RCC 7860 (cell line): ENCODE results near the gene RPUSD3.
A peak's percentile ranks its signal among the peaks of the same experiment; 100 is the strongest.

Experiments
- DNase-seq: peaks from one replicate; pipeline ENCODE4 v3.0.0-alpha.2; 2015; ENCODE audit warnings: low spot score
- FAIRE-seq: peaks from 2 replicates; lab custom pipeline; 2012; peaks lifted over from hg19 to GRCh38; lab: Jason Lieb, UNC

RPUSD3 gene

DNA sequence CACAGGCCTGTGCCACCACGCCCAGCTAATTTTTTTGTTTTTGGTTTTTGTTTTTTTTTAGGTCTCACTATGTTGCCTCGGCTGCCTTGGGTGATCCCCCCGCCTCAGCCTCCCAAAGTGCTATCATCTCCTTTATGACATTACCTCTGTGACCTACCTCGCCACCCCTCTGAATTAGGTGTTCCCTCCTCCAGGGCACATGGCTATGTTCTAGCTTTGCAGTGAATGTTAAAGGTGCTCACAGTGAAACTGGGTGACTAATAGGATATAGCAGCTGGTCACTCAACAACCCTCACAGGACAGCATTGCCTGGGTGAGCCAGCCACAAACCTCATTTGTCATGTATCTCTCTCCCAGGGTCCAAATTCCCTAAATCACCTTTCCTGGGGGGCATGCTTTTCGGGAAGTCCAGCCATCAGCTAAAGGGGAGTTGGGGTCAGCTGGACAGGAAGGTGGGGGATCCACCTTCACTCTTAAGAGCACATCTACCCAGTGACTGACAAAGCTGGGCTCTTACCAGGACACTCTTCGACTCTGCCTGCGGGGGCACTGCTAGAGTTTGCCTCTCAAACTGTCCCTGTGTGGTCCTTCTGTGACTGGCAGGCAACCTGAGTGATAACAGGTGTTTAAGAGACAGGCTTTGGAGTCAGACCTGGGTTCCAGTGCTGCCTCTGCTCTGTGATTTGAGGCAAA lies 35.3 kb downstream of the RPUSD3 start:
- FAIRE-seq = no peak
- DNase-seq = peak; percentile 34

GRCh38 chr3:9807981-9808344 lies 35.8 kb downstream of the RPUSD3 start:
- DNase-seq (no peak), FAIRE-seq (no peak)

- no peak for DNase-seq
- FAIRE-seq = no peak
Observed at GRCh38 chr3:9806688-9807589, 36.9 kb downstream of the RPUSD3 start.

GRCh38 chr3:9806137-9806536 lies 37.7 kb downstream of the RPUSD3 start:
- no peak for FAIRE-seq

GRCh38 chr3:9804996-9805395 lies 38.8 kb downstream of the RPUSD3 start:
- FAIRE-seq (no peak), DNase-seq (no peak)

More at GRCh38 chr3:9806137-9806536, 37.7 kb downstream of the RPUSD3 start:
- DNase-seq = no peak

DNA sequence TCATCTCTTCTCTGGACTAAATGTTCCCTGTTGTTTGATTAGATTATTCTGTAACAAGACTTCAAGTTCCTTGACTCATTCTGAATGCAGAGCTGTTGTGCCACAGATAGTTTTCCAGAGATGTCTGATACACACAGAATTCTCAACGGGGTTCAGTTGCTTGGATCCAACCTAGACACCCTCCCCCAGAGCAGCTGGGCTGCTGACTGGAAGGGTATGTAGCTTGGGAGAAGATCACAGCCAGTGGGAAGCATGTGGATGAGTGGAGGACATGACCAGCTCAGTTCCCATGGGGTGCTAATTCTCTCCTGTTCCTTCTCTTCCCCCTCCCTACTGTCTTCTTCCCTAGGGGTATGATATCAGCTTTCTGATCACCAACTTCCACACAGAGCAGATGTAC lies 40.3 kb downstream of the RPUSD3 start:
- FAIRE-seq = no peak
- no peak for DNase-seq

DNA sequence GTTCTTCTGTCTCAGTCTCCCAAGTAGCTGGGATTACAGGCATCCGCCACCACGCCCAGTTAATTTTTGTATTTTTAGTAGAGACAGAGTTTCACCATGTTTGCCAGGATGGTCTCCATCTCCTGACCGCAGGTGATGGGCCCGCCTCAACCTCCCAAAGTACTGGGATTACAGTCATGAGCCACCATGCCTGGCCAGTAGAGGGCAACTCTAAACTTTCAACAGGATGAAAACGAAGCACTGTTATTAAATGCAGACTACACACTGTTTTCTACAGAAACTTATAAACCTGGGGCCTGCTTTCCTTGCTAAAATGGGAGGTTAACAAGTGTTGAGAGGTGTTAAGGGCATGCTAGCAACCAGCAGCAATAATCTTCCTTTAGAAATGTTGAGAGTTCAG lies 43.3 kb downstream of the RPUSD3 start:
- no peak for FAIRE-seq
- no peak for DNase-seq

DNA sequence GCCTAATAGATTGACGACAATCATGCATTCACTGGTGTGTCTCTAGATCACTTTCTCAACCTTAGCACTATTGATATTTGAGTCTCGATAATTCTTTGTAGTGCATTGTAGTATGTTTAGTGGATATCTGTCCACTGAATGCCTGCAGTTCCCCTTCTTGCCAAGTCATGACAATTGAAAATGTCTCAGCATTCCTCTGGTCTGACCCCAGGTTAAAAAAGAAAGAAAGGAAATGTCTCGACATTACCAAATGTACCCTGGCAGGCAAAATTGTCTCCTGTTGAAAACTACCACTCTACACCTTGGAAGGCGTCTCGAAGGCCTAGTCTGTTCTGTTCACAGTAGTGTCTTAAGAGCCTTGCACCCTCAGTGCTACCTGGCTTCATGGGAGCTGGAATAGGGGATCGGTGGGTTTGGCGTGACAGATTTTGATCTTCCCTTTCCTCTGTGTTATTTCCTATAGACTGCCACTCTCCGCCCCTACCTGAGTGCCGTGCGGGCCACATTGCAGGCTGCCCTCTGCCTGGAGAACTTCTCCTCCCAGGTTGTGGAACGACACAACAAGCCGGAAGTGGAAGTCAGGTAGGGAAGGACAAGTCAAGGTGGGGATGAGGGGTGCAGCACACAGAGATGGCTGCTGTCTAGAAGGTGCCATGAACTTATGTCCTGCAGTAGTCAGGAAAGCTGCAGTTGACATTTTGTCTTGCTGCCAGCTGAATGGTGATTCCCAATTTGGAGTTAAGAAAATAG lies 46.4 kb downstream of the RPUSD3 start:
- FAIRE-seq = no peak
- no peak for DNase-seq

GRCh38 chr3:9795207-9795606 lies 48.6 kb downstream of the RPUSD3 start:
- DNase-seq = no peak
- no peak for FAIRE-seq

DNA sequence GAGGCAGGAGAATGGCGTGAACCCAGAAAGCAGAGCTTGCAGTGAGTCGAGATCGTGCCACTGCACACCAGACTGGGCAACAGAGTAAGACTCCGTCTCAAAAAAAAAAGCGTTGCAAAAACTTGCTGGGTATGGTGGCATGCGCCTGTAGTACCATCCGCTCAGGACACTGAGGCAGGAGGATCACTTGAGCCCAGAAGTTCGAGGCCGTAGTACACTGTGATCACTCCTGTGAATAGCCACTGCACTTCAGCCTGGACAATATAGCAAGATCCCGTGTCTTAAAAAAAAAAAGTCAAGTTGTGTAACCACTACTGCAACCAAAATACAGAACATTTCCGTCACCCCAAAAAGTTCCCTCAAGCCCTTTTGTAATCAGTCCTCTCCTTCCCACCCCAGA lies 49.4 kb downstream of the RPUSD3 start:
- DNase-seq = no peak
- no peak for FAIRE-seq

DNA sequence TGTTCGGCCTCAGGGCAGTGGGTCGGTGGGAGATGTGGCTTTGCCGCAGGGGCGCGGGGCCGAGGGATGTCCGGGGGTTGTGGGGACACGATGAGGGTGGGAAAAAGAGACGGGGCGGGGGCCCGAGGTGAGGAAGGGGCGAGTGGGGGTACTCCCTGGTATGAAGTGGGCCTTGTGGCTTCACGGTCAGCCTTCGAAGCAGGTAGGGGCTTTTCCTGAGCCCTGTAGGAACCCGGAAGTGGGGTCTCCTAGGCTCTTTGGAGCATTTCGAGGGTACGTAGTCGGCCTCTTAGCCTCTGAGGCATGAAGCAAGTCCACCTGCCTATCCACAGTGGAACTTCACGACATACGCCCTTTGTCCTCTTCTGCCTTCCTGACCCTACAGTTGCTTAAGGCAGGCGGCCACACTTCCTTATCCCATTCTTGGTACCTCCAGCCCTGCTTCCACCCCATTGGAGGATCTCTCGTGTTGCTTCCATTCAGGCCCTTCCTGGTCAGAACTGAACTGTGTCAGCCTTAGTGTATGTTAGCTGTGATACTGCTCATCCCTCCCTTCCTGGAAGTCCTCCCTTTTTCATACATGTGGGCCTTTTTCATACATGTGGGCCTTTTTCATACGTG lies 50.5 kb downstream of the RPUSD3 start:
- DNase-seq = peak; percentile 26
- no peak for FAIRE-seq

- no peak for FAIRE-seq
- DNase-seq = peak; percentile 84
Observed at GRCh38 chr3:9792405-9793160, 51.2 kb downstream of the RPUSD3 start, which contains the start of the genes ARPC4 and TADA3. ARPC4 (plus strand) TSS chr3:9793082; CDS start chr3:9793122, 40 bp downstream. TADA3 (minus strand) TSS chr3:9792473; CDS start chr3:9791466, 1,007 bp downstream.

DNA sequence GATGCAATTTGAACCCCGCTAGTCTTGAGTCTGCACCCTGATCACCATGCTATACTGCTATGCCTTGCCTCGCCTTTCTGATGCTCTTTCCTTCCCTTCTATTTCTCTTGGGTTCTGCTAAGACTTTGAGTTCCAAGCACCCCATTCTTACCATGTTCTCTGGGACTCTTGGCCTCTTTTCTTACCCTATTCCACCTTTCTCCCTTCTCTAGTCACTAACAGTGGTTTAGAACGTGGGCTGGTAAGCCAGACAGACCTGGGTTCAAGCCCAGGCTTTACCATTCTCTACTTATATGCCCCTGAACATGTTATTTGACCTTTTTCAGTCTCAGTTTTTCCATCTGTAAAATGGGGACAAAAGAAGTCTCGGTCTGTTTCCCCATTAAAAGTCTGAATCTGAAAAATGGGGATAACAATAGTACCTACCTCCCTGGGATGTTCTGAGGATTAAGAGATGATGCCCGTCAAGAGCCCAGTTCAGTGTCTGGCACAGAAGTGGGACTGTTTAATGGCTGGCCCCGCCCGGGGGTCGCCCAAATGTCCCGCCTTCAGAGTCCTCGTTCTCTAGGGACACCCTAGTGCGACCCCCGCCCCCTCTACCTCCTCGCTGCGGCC lies 51.9 kb downstream of the RPUSD3 start:
- DNase-seq (no peak), FAIRE-seq (no peak)

DNA sequence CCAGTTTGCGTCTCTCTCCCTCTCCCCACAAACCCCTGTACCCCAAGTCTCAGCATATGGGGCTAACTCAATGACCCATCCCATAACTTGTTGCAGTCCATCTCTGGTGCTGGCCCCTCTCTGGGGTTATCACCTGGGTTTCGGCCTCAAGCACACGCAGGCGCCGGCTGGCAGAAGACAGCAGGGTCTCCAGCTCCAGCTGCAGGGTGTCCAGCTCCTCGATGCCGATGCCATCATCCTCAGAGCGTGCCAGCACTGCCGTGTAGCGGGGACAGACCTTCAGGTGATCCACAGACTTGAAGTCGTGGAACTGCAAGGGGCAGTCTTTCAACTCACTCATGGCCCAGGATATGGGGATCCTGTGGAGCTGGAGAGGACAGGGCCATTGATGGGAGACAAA lies 52.7 kb downstream of the RPUSD3 start:
- FAIRE-seq (no peak), DNase-seq (no peak)
